Measurements from ENCODE around the gene MRTO4.

- TF ChIP-seq POLR2A (IDR thresholded peaks at IDR 0.05; ENCODE audit: low read depth, low read length) (no peak), TAF1 (IDR thresholded peaks at IDR 0.05; ENCODE audit: borderline replicate concordance, low read depth, low read length) (no peak)
These were observed 38.0 kb upstream of the MRTO4 start for GRCh38 chr1:19213580-19213979.

All from GM12892 (cell line).